GM18873 (cell line): Measurements from ENCODE around the gene UST.
"Not testable (repeated sequence)": the region's sequence is repeated elsewhere in the genome, so short reads cannot be mapped to it uniquely, and the experiment has no call there.

Experiments used
- ATAC-seq: cut with Tn5 transposase; IDR thresholded peaks from one replicate; pipeline ENCODE4 v1.9.1; 2021; ENCODE audit warnings: mild to moderate bottlenecking, moderate library complexity, moderate number of reproducible peaks; ENCODE audit not compliant: unreplicated experiment, low FRiP score

UST gene

GRCh38 chr6:148857798-148858390 lies 111.1 kb downstream of the UST start:
- ATAC-seq, result no peak

- ATAC-seq, result not testable (repeated sequence)
Observed at GRCh38 chr6:148864132-148864531, 117.3 kb downstream of the UST start.

- ATAC-seq, result no peak
Observed at GRCh38 chr6:148864941-148865340, 118.1 kb downstream of the UST start.

GRCh38 chr6:148866657-148867268 lies 119.9 kb downstream of the UST start:
- ATAC-seq, result peak; percentile 66

- ATAC-seq, result no peak
Observed at GRCh38 chr6:148867862-148868261, 121.0 kb downstream of the UST start.

- no peak for ATAC-seq
Observed at GRCh38 chr6:148868314-148868713, 121.5 kb downstream of the UST start.

- ATAC-seq, result no peak
Observed at GRCh38 chr6:148868901-148869300, 122.1 kb downstream of the UST start.

- no peak for ATAC-seq
Observed at GRCh38 chr6:148869585-148869984, 122.8 kb downstream of the UST start.

- no peak for ATAC-seq
Observed at GRCh38 chr6:148873154-148873553, 126.3 kb downstream of the UST start.

- no peak for ATAC-seq
Observed at GRCh38 chr6:148873868-148874267, 127.0 kb downstream of the UST start.

GRCh38 chr6:148874698-148875293 lies 128.0 kb downstream of the UST start:
- no peak for ATAC-seq

- ATAC-seq, result no peak
Observed at GRCh38 chr6:148878683-148879082, 131.9 kb downstream of the UST start.

- not testable (repeated sequence) for ATAC-seq
Observed at GRCh38 chr6:148880742-148881141, 133.9 kb downstream of the UST start.

GRCh38 chr6:148881593-148882311 lies 134.9 kb downstream of the UST start:
- no peak for ATAC-seq

- no peak for ATAC-seq
Observed at GRCh38 chr6:148883270-148883669, 136.4 kb downstream of the UST start.

GRCh38 chr6:148884461-148884860 lies 137.6 kb downstream of the UST start:
- ATAC-seq, result no peak

GRCh38 chr6:148885136-148885865 lies 138.5 kb downstream of the UST start:
- no peak for ATAC-seq

GRCh38 chr6:148885925-148886845 lies 139.4 kb downstream of the UST start:
- ATAC-seq, result no peak

- no peak for ATAC-seq
Observed at GRCh38 chr6:148887181-148887580, 140.4 kb downstream of the UST start.

GRCh38 chr6:148888856-148889255 lies 142.0 kb downstream of the UST start:
- ATAC-seq, result no peak
